Aorta (tissue), 5 donors: Measurements from ENCODE around the gene THPO. TPM values are rescaled to one million over a fixed set of nuclear protein-coding genes. Genes with fewer than 3 reads are reported as not detected.
A peak's percentile ranks its signal among the peaks of the same experiment; 100 is the strongest.

Experiments
- ATAC-seq: fragments of 200-7000 bp; cut with Tn5 transposase; one replicate; pipeline ENCODE4 v1.9.1; 2022; ENCODE audit warnings: moderate library complexity; ENCODE audit not compliant: low FRiP score
- DNase-seq, 2 donors: peaks; one replicate each; pipeline ENCODE4 v3.0.0-alpha.2; 2020
- H3K27ac ChIP-seq, 2 donors: one replicate each; pipeline ENCODE4 v1.5.1; 2013; ENCODE audit warnings: low read length in 2 of 2, mild to moderate bottlenecking in 2 of 2, moderate library complexity in 2 of 2, control low read depth in 1 of 2, inconsistent platforms in 1 of 2, low read depth in 1 of 2
- H3K27me3 ChIP-seq, 2 donors: one replicate each; pipeline ENCODE4 v1.6.1; 2013; ENCODE audit warnings: control low read depth in 1 of 2, low read length in 1 of 2, mild to moderate bottlenecking in 1 of 2, moderate library complexity in 1 of 2; ENCODE audit not compliant: insufficient read depth in 2 of 2, control insufficient read depth in 1 of 2
- H3K36me3 ChIP-seq, 2 donors: one replicate each; pipeline ENCODE4 v1.6.1; 2013; ENCODE audit warnings: control low read depth in 1 of 2, low read length in 1 of 2, mild to moderate bottlenecking in 1 of 2; ENCODE audit not compliant: insufficient read depth in 2 of 2, control insufficient read depth in 1 of 2
- H3K4me1 ChIP-seq, 2 donors: one replicate each; pipeline ENCODE4 v1.6.1; 2013; ENCODE audit warnings: low read length in 2 of 2, control low read depth in 1 of 2, mild to moderate bottlenecking in 1 of 2, moderate library complexity in 1 of 2; ENCODE audit not compliant: insufficient read depth in 2 of 2, control insufficient read depth in 1 of 2
- H3K4me3 ChIP-seq, 2 donors: one replicate each; pipeline ENCODE4 v1.5.1; 2013; ENCODE audit warnings: low read length in 2 of 2, control low read depth in 1 of 2, mild to moderate bottlenecking in 1 of 2
- H3K9me3 ChIP-seq: one replicate; pipeline ENCODE4 v1.6.1; 2013; ENCODE audit warnings: mild to moderate bottlenecking, low read length; ENCODE audit not compliant: control insufficient read depth
- WGBS, 2 donors: extraction: QIAGEN DNeasy Blood & Tissue Kit; methylation state at CpG; one replicate each; pipeline ENCODE4 v1.1.7; 2013; 5-methylcytosine and 5-hydroxymethylcytosine counted together
- intact Hi-C, 2 donors: fragments of 100-400 bp; cut with DNase I; formaldehyde crosslinking; loops; one replicate each; pipeline versions ENCODE4 v1.14.2 to v1.15.0; 2022
- polyA plus RNA-seq, 2 donors: library from polyadenylated mRNA; stranded (reverse); fragments of 200-250 nt; gene quantifications; one replicate each; pipeline ENCODE4 v1.2.3, GENCODE V29; 2013
- total RNA-seq, 2 donors: library from RNA; stranded (reverse); fragmentation: NEBNext Ultra II Directional; extraction: Animal tissue kit (Norgen Biotek cat#: 25700); gene quantifications; one replicate each; pipeline ENCODE4 v1.2.1, GENCODE V29; 2021
- donor health status: healthy with polysubstance abuse.
- donor health status: Bipolar disorder and iron deficiency.
- donor health status: DM: no; HTN: no; CAD: no.
- donor health status: DM: no; HTN: no; CAD: no.
- donor health status: DM: yes; HTN: yes; CAD: no.

Gene THPO
- total and polyA plus RNA-seq, 4 donors: 0.15 to 1.2 (median 0.70) TPM

DNA sequence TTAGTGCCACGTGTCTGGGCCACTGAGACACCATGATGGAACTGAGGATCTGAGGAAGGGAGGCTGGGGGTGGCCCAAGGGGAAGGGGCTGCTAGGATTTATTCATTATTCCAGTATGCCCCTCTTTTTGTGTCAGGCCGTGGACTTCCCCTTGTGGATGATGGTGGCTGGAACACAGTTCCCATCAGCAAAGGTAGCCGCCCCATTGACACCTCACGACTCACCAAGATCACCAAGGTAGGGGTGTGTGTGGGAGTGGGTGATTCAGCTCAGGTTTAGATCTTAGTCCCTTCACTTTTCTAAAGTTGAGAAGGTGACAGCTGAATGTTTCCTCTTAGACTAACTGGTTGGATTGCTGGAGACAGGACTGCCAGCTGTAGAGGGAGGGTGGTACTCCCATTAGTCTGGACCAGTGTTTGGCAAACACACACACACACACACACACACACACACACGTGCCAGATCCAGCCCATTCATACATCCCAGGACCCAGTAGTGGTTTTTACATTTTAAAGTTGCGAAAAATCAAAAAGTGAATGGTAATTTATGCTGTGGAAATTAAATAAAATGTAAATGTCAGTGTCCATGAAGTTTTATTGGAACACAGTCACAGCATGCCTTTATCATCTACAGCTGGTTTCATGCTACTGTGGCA is 52.2 kb downstream of the THPO start:
- WGBS, 2 donors: 71 to 78% methylated on average over 6 of the region's 6 CpGs
- Histone ChIP-seq H3K27me3 (no peaks in the 10 kb centered on the region), H3K4me1 (no peaks in the 10 kb centered on the region), H3K27ac (no peak overlapping the region), H3K4me3 (no peak overlapping the region), H3K9me3 (no peaks in the 10 kb centered on the region), H3K36me3 (peaks cover 5 to 46% of the 10 kb centered on the region in 2 donors)
- no peak for DNase-seq
- ATAC-seq: no peak
- intact Hi-C loops: no loop called here

DNA sequence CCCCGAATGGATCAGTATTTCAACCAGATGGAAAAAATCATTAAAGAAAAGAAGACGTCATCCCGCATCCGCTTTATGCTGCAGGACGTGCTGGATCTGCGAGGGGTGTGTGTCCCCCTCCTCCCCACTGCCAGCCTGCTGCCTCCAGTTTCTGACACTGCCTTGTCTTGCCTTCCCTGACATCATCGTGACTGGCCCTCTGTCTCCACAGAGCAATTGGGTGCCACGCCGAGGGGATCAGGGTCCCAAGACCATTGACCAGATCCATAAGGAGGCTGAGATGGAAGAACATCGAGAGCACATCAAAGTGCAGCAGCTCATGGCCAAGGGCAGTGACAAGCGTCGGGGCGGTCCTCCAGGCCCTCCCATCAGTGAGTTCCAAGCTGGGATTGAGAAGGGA is 52.7 kb downstream of the THPO start:
- WGBS, 2 donors: 86 to 87% methylated on average over 13 of the region's 13 CpGs
- Histone ChIP-seq H3K27ac (no peak overlapping the region), H3K4me3 (no peak overlapping the region), H3K9me3 (no peaks in the 10 kb centered on the region), H3K4me1 (no peaks in the 10 kb centered on the region), H3K36me3 (peaks cover 5 to 46% of the 10 kb centered on the region in 2 donors), H3K27me3 (no peaks in the 10 kb centered on the region)
- no peak for ATAC-seq
- no peak for DNase-seq
- intact Hi-C loops: no loop called here

DNA sequence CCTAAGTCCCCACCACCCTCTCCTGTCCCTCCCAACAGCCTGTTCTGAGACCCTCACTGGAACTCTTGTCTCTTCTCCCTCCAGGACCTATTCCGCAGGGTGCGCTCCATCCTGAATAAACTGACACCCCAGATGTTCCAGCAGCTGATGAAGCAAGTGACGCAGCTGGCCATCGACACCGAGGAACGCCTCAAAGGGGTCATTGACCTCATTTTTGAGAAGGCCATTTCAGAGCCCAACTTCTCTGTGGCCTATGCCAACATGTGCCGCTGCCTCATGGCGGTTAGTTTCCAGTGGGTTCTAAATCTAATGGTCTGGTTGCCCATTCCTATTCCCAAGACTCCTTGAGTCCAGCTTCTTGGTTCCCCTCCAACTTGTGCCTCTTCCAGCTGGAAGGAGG is 54.3 kb downstream of the THPO start:
- ATAC-seq (peak; percentile 2), DNase-seq (no peak)
- Histone ChIP-seq H3K9me3 (no peaks in the 10 kb centered on the region), H3K27me3 (no peaks in the 10 kb centered on the region), H3K27ac (no peak overlapping the region), H3K4me3 (no peak overlapping the region), H3K4me1 (no peaks in the 10 kb centered on the region), H3K36me3 (peaks cover 5 to 43% of the 10 kb centered on the region in 2 donors)
- WGBS, 2 donors: 76 to 77% methylated on average over 8 of the region's 8 CpGs
- intact Hi-C loops: no loop called here

DNA sequence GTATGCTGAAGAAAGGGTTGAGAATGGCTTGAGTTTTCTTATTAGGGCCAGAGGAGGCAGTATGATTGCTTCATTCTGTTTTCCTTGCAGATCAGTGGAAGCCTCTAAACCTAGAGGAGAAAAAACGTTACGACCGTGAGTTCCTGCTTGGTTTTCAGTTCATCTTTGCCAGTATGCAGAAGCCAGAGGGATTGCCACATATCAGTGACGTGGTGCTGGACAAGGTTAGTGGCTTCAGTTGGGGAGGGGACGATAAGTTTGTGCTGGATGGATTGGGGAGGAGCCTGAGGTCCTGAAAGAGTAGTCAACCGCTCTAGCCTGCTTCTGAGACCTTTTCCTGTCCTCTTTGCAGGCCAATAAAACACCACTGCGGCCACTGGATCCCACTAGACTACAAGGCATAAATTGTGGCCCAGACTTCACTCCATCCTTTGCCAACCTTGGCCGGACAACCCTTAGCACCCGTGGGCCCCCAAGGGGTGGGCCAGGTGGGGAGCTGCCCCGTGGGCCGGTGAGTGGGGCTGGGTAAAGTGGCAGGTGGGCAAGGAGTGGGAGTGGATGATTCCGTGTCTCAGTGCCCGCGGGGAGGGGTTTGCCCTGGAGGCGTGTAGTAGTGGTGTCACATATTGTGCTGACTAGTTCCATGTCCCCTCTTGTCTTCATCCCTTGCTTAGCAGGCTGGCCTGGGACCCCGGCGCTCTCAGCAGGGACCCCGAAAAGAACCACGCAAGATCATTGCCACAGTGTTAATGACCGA is 55.1 kb downstream of the THPO start:
- H3K36me3 ChIP-seq: peaks cover 5 to 39% of the 10 kb centered on the region in 2 donors
- H3K4me1 ChIP-seq: no peaks in the 10 kb centered on the region
- intact Hi-C loops: no loop called here
- H3K27ac ChIP-seq: no peak overlapping the region
- DNase-seq (peak in 1 of 2 donors; percentile 66), ATAC-seq (peak; percentile 63)
- 83 to 86% methylated on average over 20 of the region's 20 CpGs for WGBS, 2 donors
- no peaks in the 10 kb centered on the region for H3K9me3 ChIP-seq
- no peak overlapping the region for H3K4me3 ChIP-seq
- H3K27me3 ChIP-seq: no peaks in the 10 kb centered on the region

Other genes starting within 250 kb of the THPO start
- gene EIF2B5, start 242.8 kb downstream of the THPO start, total RNA-seq: 10 to 100 TPM; 32.2 to 32.9 TPM
- gene EIF2B5, start 242.8 kb downstream of the THPO start, polyA plus RNA-seq: 10 to 100 TPM; 24.3 to 53.1 TPM
- 10 to 100 TPM; 66.7 to 77.1 TPM for gene DVL3, start 222.8 kb downstream of the THPO start, total RNA-seq
- gene DVL3, start 222.8 kb downstream of the THPO start, polyA plus RNA-seq: 10 to 100 TPM; 13.5 to 55.6 TPM
- gene AP2M1, start 203.4 kb downstream of the THPO start, total RNA-seq: 100 to 1,000 TPM; 249 to 250 TPM
- gene AP2M1, start 203.4 kb downstream of the THPO start, polyA plus RNA-seq: 100 to 1,000 TPM; 234 to 237 TPM
- gene ABCF3, start 192.0 kb downstream of the THPO start, total RNA-seq: 10 to 100 TPM; 44.1 to 57.1 TPM
- gene ABCF3, start 192.0 kb downstream of the THPO start, polyA plus RNA-seq: 10 to 100 TPM; 30.1 to 75.6 TPM
- not detected for gene VWA5B2, start 148.6 kb downstream of the THPO start, total RNA-seq
- under 1 TPM in 1 of 2 donors, not detected in 1; 0.10 TPM for gene VWA5B2, start 148.6 kb downstream of the THPO start, polyA plus RNA-seq
- 10 to 100 TPM; 19.4 to 23.9 TPM for gene ALG3, start 129.2 kb downstream of the THPO start, total RNA-seq
- 10 to 100 TPM; 12.5 to 30.7 TPM for gene ALG3, start 129.2 kb downstream of the THPO start, polyA plus RNA-seq
- 1 to 10 TPM; 1.5 to 1.8 TPM for gene EEF1AKMT4, start 128.5 kb downstream of the THPO start, total RNA-seq
- gene EEF1AKMT4, start 128.5 kb downstream of the THPO start, polyA plus RNA-seq: 1 to 10 TPM in 1 of 2 donors, under 1 TPM in 1; 0.41 to 3.0 TPM
- gene CAMK2N2, start 116.7 kb downstream of the THPO start, total RNA-seq: under 1 TPM; 0.26 to 0.36 TPM
- gene CAMK2N2, start 116.7 kb downstream of the THPO start, polyA plus RNA-seq: not detected
- gene ECE2, start 102.2 kb downstream of the THPO start, total RNA-seq: not detected
- not detected for gene ECE2, start 102.2 kb downstream of the THPO start, polyA plus RNA-seq
- gene PSMD2, start 79.0 kb downstream of the THPO start, total RNA-seq: 100 to 1,000 TPM; 139 to 143 TPM
- 100 to 1,000 TPM; 116 to 139 TPM for gene PSMD2, start 79.0 kb downstream of the THPO start, polyA plus RNA-seq
- gene EIF4G1, start 63.6 kb downstream of the THPO start, total RNA-seq: 100 to 1,000 TPM; 234 to 285 TPM
- 100 to 1,000 TPM in 1 of 2 donors, 10 to 100 TPM in 1; 72.8 to 140 TPM for gene EIF4G1, start 63.6 kb downstream of the THPO start, polyA plus RNA-seq
- gene FAM131A, start 40.6 kb downstream of the THPO start, total RNA-seq: 10 to 100 TPM; 28.2 to 40.6 TPM
- 10 to 100 TPM; 10.6 to 27.1 TPM for gene FAM131A, start 40.6 kb downstream of the THPO start, polyA plus RNA-seq
- gene CLCN2, start 16.6 kb downstream of the THPO start, total RNA-seq: 1 to 10 TPM; 4.1 to 6.5 TPM
- 10 to 100 TPM in 1 of 2 donors, 1 to 10 TPM in 1; 4.3 to 14.5 TPM for gene CLCN2, start 16.6 kb downstream of the THPO start, polyA plus RNA-seq
- gene POLR2H, start 16.5 kb downstream of the THPO start, total RNA-seq: 10 to 100 TPM; 43.9 to 59.3 TPM
- gene POLR2H, start 16.5 kb downstream of the THPO start, polyA plus RNA-seq: 100 to 1,000 TPM in 1 of 2 donors, 10 to 100 TPM in 1; 55.3 to 151 TPM
- gene CHRD, start 1.8 kb upstream of the THPO start, total RNA-seq: 10 to 100 TPM; 12.0 to 46.5 TPM
- gene CHRD, start 1.8 kb upstream of the THPO start, polyA plus RNA-seq: 10 to 100 TPM in 1 of 2 donors, under 1 TPM in 1; 0.38 to 11.9 TPM
- gene EPHB3, start 183.6 kb upstream of the THPO start, total RNA-seq: 1 to 10 TPM; 2.8 to 9.0 TPM
- gene EPHB3, start 183.6 kb upstream of the THPO start, polyA plus RNA-seq: 1 to 10 TPM in 1 of 2 donors, under 1 TPM in 1; 0.50 to 3.9 TPM